Measurements from ENCODE around the gene ZNF814. TPM values are rescaled to one million over a fixed set of nuclear protein-coding genes. Genes with fewer than 3 reads are reported as not detected.

The ZNF814 gene
- polyA plus RNA-seq, 3 donors: 2.5 to 6.3 (median 3.8) TPM

DNA sequence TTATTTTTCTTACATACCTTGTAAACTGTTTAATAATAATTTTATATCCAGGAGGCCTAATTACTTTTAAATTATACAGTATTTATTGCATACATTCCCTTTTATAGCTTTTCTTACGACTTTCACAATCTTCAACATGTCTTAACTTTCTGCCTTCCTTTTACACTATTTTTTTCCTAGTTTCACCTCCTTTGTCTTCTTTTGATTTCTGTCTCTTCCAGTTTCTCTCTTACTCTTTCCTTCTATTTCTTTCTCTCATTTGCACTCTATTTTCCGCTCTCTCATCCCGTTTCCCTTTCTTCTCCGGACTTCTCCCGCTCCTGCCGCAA is 85.6 kb downstream of the ZNF814 start:
- H3K79me2 ChIP-seq (ENCODE audit: insufficient read depth, low read length): no peaks in the 10 kb centered on the region
- intact Hi-C loops (cut with micrococcal nuclease): no loop called here
- peak overlapping the region; percentile 80 for H2AFZ ChIP-seq (ENCODE audit: insufficient read depth, low read depth, low read length, poor library complexity, severe bottlenecking)
- H3K36me3 Mint-ChIP-seq: peaks cover 21 to 43% of the 10 kb centered on the region in 2 donors
- H3K9me3 Mint-ChIP-seq: peaks cover 0 to 2% (median 0%) of the 10 kb centered on the region in 7 donors
- peak overlapping the region; percentile 36 to 80 (median 57) for H3K4me3 ChIP-seq (replicated peaks in 1 of 3; ENCODE audit: low read depth in 2 of 3, low read length in 3 of 3)
- H3K27me3 Mint-ChIP-seq (ENCODE audit: low read depth in 3 of 3): peaks cover 0 to 6% (median 0%) of the 10 kb centered on the region in 3 donors
- peak overlapping the region; percentile 71 for H3K9ac ChIP-seq (ENCODE audit: insufficient read depth, low read length, poor library complexity, severe bottlenecking)
- TF ChIP-seq, protein P1, sequence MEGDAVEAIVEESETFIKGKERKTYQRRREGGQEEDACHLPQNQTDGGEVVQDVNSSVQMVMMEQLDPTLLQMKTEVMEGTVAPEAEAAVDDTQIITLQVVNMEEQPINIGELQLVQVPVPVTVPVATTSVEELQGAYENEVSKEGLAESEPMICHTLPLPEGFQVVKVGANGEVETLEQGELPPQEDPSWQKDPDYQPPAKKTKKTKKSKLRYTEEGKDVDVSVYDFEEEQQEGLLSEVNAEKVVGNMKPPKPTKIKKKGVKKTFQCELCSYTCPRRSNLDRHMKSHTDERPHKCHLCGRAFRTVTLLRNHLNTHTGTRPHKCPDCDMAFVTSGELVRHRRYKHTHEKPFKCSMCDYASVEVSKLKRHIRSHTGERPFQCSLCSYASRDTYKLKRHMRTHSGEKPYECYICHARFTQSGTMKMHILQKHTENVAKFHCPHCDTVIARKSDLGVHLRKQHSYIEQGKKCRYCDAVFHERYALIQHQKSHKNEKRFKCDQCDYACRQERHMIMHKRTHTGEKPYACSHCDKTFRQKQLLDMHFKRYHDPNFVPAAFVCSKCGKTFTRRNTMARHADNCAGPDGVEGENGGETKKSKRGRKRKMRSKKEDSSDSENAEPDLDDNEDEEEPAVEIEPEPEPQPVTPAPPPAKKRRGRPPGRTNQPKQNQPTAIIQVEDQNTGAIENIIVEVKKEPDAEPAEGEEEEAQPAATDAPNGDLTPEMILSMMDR (IDR thresholded peaks at IDR 0.05): no peak
- H3K27ac ChIP-seq (ENCODE audit: low read depth in 1 of 2, low read length in 2 of 2): peak overlapping the region; percentile 38 to 41
- peak overlapping the region; percentile 90 to 99 for H3K4me3 Mint-ChIP-seq
- no peaks in the 10 kb centered on the region for H3K27me3 ChIP-seq (ENCODE audit: control insufficient read depth in 2 of 2, insufficient read depth in 2 of 2, low read length in 2 of 2)
- no peak for DNase-seq
- H3K36me3 ChIP-seq (replicated peaks in 1 of 2; ENCODE audit: control insufficient read depth in 1 of 2, insufficient read depth in 2 of 2, low read length in 2 of 2): peaks cover 6 to 24% of the 10 kb centered on the region in 2 donors
- H4K20me1 ChIP-seq (ENCODE audit: insufficient read depth, low read length): no peaks in the 10 kb centered on the region
- 12% methylated on average over 5 of the region's 6 CpGs for WGBS (ENCODE audit: insufficient coverage)
- H3K4me1 Mint-ChIP-seq: peaks cover 58% of the 10 kb centered on the region
- peak overlapping the region; percentile 80 for H3K4me2 ChIP-seq (replicated peaks; ENCODE audit: extremely low read depth, low read length, poor library complexity, severe bottlenecking)
- H3K4me1 ChIP-seq (ENCODE audit: control insufficient read depth in 1 of 2, insufficient read depth in 2 of 2, low read length in 2 of 2): peaks cover 27 to 33% of the 10 kb centered on the region in 2 donors
- peak overlapping the region in 3 of 7 donors; percentile 12 to 85 (median 76) for H3K27ac Mint-ChIP-seq
- H3K9me3 ChIP-seq (replicated peaks in 1 of 2; ENCODE audit: control insufficient read depth in 1 of 2, insufficient read depth in 1 of 2, low read length in 2 of 2): no peaks in the 10 kb centered on the region

DNA sequence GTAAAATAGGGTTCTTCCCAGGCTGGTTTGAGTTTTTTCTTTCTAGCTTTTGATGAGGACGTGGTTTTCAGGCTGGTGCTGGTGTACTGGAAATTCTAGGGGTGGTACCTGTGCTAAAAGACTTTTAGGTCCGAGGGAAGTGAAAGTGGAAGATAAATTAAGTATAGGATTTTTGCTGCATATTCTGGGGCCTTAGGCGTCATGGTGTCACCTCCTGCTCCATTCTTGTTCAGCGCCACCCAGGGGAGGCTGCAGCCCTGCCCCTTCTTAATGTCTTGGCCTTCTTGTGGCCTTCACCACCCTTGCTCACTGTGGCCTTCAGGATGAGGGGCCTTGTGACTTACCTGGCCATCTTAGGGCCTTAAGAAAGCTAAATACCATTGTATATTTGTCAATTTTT is 86.6 kb downstream of the ZNF814 start:
- H3K79me2 ChIP-seq (ENCODE audit: insufficient read depth, low read length): no peaks in the 10 kb centered on the region
- no peak for DNase-seq
- peaks cover 0 to 6% (median 0%) of the 10 kb centered on the region in 3 donors for H3K27me3 Mint-ChIP-seq (ENCODE audit: low read depth in 3 of 3)
- H3K4me3 ChIP-seq (replicated peaks in 1 of 3; ENCODE audit: low read depth in 2 of 3, low read length in 3 of 3): no peak overlapping the region
- peaks cover 0 to 15% of the 10 kb centered on the region in 2 donors for H3K36me3 ChIP-seq (replicated peaks in 1 of 2; ENCODE audit: control insufficient read depth in 1 of 2, insufficient read depth in 2 of 2, low read length in 2 of 2)
- H3K4me3 Mint-ChIP-seq: no peak overlapping the region
- H3K27me3 ChIP-seq (ENCODE audit: control insufficient read depth in 2 of 2, insufficient read depth in 2 of 2, low read length in 2 of 2): no peaks in the 10 kb centered on the region
- no peaks in the 10 kb centered on the region for H3K9me3 ChIP-seq (replicated peaks in 1 of 2; ENCODE audit: control insufficient read depth in 1 of 2, insufficient read depth in 1 of 2, low read length in 2 of 2)
- peaks cover 0 to 2% (median 0%) of the 10 kb centered on the region in 7 donors for H3K9me3 Mint-ChIP-seq
- H3K4me2 ChIP-seq (replicated peaks; ENCODE audit: extremely low read depth, low read length, poor library complexity, severe bottlenecking): no peak overlapping the region
- TF ChIP-seq, protein P1 (IDR thresholded peaks at IDR 0.05): no peak
- WGBS (ENCODE audit: insufficient coverage): 74% methylated on average over 4 of the region's 4 CpGs
- H3K9ac ChIP-seq (ENCODE audit: insufficient read depth, low read length, poor library complexity, severe bottlenecking): no peak overlapping the region
- H3K4me1 ChIP-seq (ENCODE audit: control insufficient read depth in 1 of 2, insufficient read depth in 2 of 2, low read length in 2 of 2): peaks cover 33 to 38% of the 10 kb centered on the region in 2 donors
- H3K27ac ChIP-seq (ENCODE audit: low read depth in 1 of 2, low read length in 2 of 2): no peak overlapping the region
- H3K27ac Mint-ChIP-seq: peak overlapping the region in 2 of 7 donors; percentile 50 to 59
- no peak overlapping the region for H2AFZ ChIP-seq (ENCODE audit: insufficient read depth, low read depth, low read length, poor library complexity, severe bottlenecking)
- H3K36me3 Mint-ChIP-seq: peaks cover 15 to 34% of the 10 kb centered on the region in 2 donors
- H3K4me1 Mint-ChIP-seq: peaks cover 58% of the 10 kb centered on the region
- intact Hi-C loops (cut with micrococcal nuclease): no loop called here
- H4K20me1 ChIP-seq (ENCODE audit: insufficient read depth, low read length): no peaks in the 10 kb centered on the region
